Ovary (tissue), 3 donors: ENCODE results near the gene ANK3.

Experiments used
- CTCF ChIP-seq, 3 donors: fragments of 450-650 bp in 2 of 3; fragments of 200-600 bp in 1 of 3; IDR thresholded peaks; one replicate each; pipeline versions ENCODE4 v1.5.1 to v1.8.0; 2016 to 2022; ENCODE audit warnings: antibody characterized with exemption in 3 of 3, mild to moderate bottlenecking in 1 of 3
- POLR2A ChIP-seq: fragments of 450-650 bp; IDR thresholded peaks from one replicate; pipeline ENCODE4 v1.6.1; 2017; ENCODE audit warnings: antibody characterized with exemption, mild to moderate bottlenecking, moderate library complexity
- donor health status: DM: no; HTN: no; CAD: no.

- TF ChIP-seq CTCF (IDR thresholded peaks at IDR 0.05) (no peak), POLR2A (no peak)
Observed at GRCh38 chr10:60314069-60314940, 75.4 kb downstream of the ANK3 start.
